ENCODE results near the gene OMP. TPM values are rescaled to one million over a fixed set of nuclear protein-coding genes. Genes with fewer than 3 reads are reported as not detected.

OMP gene
- total RNA-seq, 6 experiments from 2014 or later, result 1.0 to 4.2 (median 2.0) TPM; not detected in 1

DNA sequence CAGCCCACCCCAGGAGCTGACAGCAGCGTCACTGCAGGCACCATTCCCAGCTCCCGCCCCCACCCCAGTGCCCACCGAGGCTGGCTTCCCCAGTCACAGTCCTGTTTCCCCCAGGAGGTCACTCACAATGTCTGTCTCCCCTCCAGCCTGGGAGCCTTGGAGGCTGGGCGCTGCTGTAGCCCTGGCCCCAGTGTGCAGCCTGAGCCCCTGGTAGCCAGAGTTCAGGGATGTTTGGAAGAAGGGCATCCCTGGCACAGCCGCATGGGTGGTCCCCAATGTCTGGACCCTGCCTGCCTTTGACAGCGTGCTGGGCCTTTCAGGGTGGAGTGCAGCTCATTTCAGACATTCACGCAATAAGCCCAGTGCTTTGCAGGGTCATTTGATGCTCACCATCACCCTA lies 31.6 kb upstream of the OMP start:
- ATAC-seq (no peak), DNase-seq (peak in 1 of 3 donors; percentile 26)
- no peaks in the 10 kb centered on the region for H3K27me3 ChIP-seq
- TF ChIP-seq, protein P1, sequence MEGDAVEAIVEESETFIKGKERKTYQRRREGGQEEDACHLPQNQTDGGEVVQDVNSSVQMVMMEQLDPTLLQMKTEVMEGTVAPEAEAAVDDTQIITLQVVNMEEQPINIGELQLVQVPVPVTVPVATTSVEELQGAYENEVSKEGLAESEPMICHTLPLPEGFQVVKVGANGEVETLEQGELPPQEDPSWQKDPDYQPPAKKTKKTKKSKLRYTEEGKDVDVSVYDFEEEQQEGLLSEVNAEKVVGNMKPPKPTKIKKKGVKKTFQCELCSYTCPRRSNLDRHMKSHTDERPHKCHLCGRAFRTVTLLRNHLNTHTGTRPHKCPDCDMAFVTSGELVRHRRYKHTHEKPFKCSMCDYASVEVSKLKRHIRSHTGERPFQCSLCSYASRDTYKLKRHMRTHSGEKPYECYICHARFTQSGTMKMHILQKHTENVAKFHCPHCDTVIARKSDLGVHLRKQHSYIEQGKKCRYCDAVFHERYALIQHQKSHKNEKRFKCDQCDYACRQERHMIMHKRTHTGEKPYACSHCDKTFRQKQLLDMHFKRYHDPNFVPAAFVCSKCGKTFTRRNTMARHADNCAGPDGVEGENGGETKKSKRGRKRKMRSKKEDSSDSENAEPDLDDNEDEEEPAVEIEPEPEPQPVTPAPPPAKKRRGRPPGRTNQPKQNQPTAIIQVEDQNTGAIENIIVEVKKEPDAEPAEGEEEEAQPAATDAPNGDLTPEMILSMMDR (IDR thresholded peaks at IDR 0.05), result no peak
- no peak for TF ChIP-seq POLR2A (IDR thresholded peaks at IDR 0.05)
- no peak overlapping the region for H3K27ac ChIP-seq
- H3K9me3 ChIP-seq, result no peaks in the 10 kb centered on the region
- peaks cover 0 to 39% (median 8%) of the 10 kb centered on the region in 4 donors for H3K4me1 ChIP-seq
- no peak overlapping the region for H3K4me3 ChIP-seq
- 100% methylated on average over 2 of the region's 7 CpGs for WGBS (ENCODE audit: insufficient coverage, low coverage, low lambda C conversion rate, missing lambda C conversion rate)
- H3K36me3 ChIP-seq, result no peaks in the 10 kb centered on the region
- intact Hi-C loops (cut with DNase I), result no loop called here

DNA sequence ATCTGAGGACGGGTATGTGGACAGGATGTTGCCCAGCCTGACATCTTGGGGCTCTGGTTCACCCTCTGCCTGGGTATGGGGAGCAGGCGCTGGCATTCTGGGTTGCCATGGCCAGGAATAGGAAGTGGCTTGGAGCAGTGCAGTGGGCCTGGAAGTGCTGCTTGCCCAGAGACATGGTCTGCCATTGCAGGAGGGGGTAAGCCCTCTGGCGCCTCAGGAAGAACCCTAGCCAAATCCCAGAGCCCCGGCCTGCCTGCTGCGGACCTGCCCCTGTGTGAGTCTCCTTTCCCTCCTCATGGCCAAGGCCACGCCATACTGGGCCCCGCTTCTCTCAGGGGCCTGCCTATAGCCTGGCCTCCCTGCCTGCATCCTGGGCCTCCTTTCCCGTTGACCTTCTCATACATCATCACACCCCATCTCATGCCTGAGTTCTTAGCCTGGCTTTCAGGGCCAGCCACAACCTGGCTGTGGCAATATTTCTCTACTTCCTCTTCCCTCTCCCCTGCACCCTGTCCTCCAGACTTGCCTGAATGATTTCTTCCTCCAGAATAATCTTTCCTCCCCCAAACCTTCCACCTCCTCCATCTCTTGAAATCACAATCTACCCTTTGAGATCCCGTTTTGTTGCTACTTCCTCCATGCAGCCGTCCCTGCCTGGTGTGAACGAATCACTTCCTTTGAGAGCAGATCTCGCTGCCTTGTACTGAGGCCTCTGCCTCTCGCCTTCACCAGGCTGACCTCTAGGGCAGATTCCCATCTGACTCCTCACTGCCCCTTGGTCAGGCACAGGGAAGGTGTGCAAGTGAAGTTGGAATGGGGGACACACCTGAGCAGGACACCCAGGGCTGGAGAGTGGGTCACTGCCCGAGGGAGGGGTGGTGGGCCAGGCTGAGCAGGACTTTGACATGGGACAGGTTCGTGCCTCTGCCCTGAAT lies 30.7 kb upstream of the OMP start:
- no peak overlapping the region for H3K4me3 ChIP-seq
- no peak for ATAC-seq
- no peaks in the 10 kb centered on the region for H3K27me3 ChIP-seq
- 41% methylated on average over 7 of the region's 15 CpGs for WGBS (ENCODE audit: insufficient coverage, low coverage, low lambda C conversion rate, missing lambda C conversion rate)
- TF ChIP-seq, protein P1 (IDR thresholded peaks at IDR 0.05), result no peak
- no peak for TF ChIP-seq POLR2A (IDR thresholded peaks at IDR 0.05)
- H3K27ac ChIP-seq, result peak overlapping the region in 1 of 3 donors; percentile 5
- H3K9me3 ChIP-seq, result no peaks in the 10 kb centered on the region
- peaks cover 0 to 38% (median 8%) of the 10 kb centered on the region in 4 donors for H3K4me1 ChIP-seq
- intact Hi-C loops (cut with DNase I), result no loop called here
- H3K36me3 ChIP-seq, result no peaks in the 10 kb centered on the region
- DNase-seq, result peak in 1 of 3 donors; percentile 33

DNA sequence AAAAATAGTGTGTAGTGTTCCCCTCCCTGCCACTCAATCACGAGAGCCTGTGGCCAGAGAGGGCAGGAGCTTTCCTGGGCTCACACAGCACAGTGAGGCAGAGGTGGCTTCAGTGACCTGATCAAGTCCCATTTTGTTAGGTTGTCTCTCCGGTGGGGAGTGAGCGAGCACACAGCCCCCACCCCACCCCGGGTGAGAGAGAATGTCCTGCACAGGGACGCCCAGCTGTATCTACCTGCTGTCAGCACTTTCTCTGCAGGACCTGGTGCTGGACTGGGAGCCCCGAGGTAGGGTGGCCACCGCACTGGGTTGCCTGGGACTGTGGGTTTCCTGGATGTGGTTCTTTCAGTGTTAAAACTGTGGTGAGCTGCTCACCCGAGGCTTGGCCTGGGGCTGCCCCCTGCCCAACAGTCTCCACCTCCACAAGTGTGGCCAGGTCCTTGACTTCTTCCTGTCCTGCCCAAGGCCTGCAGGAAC lies 29.8 kb upstream of the OMP start:
- Histone ChIP-seq H3K36me3 (no peaks in the 10 kb centered on the region), H3K27ac (peak overlapping the region in 2 of 3 donors; percentile 40 to 54), H3K4me3 (no peak overlapping the region), H3K27me3 (no peaks in the 10 kb centered on the region), H3K9me3 (no peaks in the 10 kb centered on the region), H3K4me1 (peaks cover 0 to 36% (median 8%) of the 10 kb centered on the region in 4 donors)
- TF ChIP-seq POLR2A (IDR thresholded peaks at IDR 0.05), result no peak
- TF ChIP-seq, protein P1 (IDR thresholded peaks at IDR 0.05), result no peak
- intact Hi-C loops (cut with DNase I), result no loop called here
- DNase-seq (peak in 1 of 3 donors; percentile 35), ATAC-seq (peak in 2 of 4 donors; percentile 17 to 37)
- 8% methylated on average over 2 of the region's 8 CpGs for WGBS (ENCODE audit: insufficient coverage, low coverage, low lambda C conversion rate, missing lambda C conversion rate)

DNA sequence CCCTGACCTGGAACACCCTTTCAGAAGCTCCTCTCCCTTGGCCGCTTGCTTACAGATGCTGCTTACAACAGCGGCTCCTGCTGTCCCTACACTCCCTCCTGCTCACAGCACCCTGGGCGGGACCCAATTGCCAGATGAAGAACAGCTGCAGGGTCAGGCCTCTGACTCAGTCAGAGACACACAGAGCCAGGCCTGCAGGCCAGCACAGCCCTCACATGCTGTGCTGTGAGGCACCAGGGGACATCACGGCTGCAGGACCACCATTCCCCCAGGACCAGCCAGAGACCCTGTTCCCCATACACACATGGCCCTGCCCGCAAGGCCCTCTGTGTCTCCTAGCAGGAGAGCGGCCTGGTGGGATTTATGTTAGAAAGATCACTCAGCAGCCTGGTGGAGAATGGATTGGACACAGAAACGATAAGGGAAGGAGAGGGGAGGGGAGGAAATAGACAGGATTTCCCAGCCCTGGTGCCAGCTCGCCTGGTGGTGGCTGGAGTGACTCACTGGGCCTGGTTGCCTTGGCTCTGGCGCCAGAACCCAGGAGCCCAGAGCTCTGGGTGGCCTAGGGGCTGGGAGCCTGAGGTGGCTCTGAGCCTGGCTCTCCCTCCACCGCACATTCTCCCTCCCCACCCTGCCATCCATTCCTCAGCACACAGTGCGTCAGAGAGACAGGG lies 29.2 kb upstream of the OMP start:
- ATAC-seq (peak; percentile 55 to 79 (median 62)), DNase-seq (peak in 2 of 3 donors; percentile 57 to 58)
- Histone ChIP-seq H3K27ac (peak overlapping the region; percentile 40 to 54 (median 53)), H3K9me3 (no peaks in the 10 kb centered on the region), H3K36me3 (no peaks in the 10 kb centered on the region), H3K4me3 (no peak overlapping the region), H3K27me3 (no peaks in the 10 kb centered on the region), H3K4me1 (peaks cover 0 to 30% (median 5%) of the 10 kb centered on the region in 4 donors)
- TF ChIP-seq, protein P1 (IDR thresholded peaks at IDR 0.05), result peak in 3 of 4 donors; percentile 20 to 24 (median 20)
- no peak for TF ChIP-seq POLR2A (IDR thresholded peaks at IDR 0.05)
- intact Hi-C loops (cut with DNase I), result no loop called here
- 47% methylated on average over 3 of the region's 11 CpGs for WGBS (ENCODE audit: insufficient coverage, low coverage, low lambda C conversion rate, missing lambda C conversion rate)
